ENCODE measurements around the gene RPL28.

- no peak for TF ChIP-seq CTCF (IDR thresholded peaks at IDR 0.05)
- TF ChIP-seq POLR2A (IDR thresholded peaks at IDR 0.05): no peak
These were observed 45.5 kb downstream of the RPL28 start for GRCh38 chr19:55431183-55431582.
